Activated T-helper 9 cell treated with anti-CD3 and anti-CD28 coated beads, Interleukin-2, amount 50 U/mL, for 16 hours (primary cell): Measurements from ENCODE around the gene ZNF438.

Source experiments
- DNase-seq: peaks from one replicate; pipeline ENCODE4 v3.0.0-alpha.2; 2020; ENCODE audit warnings: low read depth

Gene ZNF438

DNA sequence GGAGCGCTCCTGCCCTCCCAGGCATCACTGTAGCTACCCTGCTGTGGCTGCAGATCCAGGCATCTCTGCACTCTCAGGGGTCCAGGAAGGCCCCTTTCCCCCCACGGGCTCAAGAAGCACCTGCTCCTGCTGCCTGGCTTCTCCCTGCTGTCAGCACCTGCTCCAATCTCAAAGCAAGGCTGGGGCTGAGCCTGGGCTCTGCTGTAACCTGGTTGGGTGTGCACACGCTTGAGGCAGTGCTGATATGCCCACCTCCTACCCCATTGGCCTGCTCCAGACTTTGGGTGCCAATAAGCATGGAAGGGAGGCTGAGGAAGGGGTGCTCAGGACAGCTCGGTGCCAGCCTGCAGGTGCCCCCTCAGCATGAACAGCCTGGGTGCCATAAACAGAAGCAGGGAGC, 185.0 kb downstream of the ZNF438 start:
- DNase-seq, result no peak

DNA sequence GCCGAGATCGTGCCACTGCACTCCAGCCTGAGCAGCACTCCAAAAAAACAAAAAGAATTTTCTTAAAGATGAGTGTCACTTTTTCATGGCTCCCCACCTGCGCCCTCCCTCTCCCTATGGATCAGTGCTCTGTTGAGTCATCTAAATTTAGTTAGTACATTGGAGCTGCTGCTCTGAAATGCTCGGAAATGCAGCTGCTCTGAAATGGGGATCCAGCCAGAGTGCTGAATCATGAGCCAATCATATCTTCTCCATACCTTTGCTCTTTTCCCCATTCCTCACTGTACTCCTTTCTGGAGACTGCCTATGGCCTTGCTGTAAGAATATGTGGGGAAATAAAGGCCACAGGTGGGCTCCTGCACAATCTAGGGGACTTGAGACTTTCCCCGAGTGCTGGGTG, 188.8 kb downstream of the ZNF438 start:
- no peak for DNase-seq

DNA sequence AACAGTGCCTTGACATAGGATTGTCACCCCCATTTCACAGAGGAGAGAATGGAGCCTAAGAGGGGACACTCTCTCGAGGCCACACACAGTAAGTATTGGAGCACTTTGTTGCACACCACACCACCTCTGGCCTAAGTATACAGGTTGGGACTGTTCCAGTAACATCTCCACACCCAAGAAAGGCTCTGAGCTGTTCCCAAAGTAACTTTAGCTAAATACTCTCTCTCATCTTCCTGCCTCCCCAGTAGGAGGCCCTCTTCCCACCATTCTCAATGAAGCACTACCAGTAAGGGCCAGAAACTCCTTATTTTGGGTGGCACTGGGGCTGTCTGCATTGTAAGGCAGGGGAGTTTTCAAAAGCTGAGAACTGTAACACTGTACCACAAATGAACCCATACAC, 189.5 kb downstream of the ZNF438 start:
- no peak for DNase-seq

DNA sequence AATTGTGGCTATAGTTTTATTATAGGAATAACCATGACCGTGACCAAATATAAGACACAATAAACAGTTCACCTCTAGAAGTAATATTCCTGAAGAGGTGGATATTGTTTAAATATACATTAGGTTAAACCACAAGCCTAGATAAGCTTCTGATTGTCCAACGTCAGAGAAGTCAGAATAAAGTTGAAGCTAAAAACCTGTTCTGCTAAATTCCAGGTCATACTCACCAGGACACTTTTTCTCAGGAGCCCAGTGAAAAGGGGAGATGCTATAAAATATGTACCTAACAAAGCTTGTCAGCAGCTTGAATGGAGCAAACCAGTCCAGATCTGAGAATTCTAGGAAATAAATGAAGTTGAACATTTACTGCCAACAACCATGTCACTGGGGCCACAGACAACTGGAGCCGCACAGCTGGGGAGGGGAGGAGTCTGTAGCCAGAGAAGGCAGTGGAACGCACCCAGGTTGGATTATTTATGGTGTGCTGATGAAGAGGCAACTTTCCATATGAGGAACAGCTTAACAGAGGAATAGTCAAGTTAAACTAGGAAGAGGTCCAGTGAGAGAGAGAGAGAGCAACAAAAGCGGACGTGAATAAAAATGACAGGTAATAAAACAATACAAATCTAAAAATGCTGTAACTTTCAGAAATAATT, 191.1 kb downstream of the ZNF438 start:
- no peak for DNase-seq

DNA sequence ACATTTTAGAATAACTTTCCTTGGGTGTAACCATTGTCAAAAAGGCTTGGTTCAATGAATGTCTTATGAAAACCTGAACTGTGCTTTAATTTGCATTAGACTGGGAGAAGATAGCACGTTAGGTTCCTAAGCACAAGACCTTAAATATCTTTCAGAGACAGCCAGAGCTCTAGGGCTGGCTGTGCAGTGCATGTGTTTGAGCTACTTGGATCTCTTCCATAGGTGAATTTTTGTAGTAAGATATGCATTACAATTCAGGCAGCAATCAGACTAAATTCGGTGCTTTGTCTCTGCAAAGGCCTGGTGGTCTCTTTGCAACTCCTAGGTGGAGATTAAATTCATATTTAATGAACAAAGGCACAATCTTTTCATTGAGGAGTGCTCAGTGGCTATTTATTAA, 192.0 kb downstream of the ZNF438 start:
- DNase-seq, result no peak

DNA sequence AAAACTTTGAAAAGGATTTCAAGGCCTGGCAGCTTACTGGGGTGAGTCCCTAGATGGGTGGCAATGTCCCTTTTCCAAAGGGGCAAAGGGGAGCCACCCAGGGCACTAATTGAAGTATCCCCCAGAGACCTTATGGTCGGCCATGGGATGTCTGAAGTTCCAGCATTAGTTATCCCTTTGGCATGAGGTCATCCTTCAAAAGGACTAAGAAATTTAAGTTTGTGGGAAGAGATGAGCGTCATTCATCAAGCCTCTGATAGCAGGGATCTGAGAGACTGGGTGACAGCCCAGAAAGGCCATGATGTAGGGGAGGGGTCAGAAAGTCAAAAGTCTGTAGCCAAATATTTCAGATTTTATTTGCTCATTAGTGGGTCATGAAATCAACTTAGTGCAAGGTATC, 195.3 kb downstream of the ZNF438 start:
- DNase-seq, result no peak

DNA sequence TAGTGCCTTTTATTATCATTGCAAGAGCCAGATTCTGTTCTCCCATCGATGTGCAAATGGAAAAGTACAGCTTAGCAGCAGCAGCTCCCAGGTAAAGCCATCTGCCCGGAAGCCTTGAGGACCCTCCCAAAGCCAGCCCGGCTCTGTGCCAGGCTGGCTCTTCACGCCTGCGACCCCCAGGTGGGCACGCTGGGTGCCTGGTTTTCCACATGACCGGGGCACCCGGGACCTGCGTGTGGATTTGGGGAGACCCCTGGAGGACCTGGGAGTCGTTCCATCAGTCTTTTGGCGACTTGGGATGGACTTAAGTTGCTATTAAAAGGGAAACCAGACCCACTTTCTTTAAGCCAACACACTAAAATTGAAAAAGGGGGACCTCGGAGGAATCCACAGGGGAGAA, 196.5 kb downstream of the ZNF438 start:
- no peak for DNase-seq

DNA sequence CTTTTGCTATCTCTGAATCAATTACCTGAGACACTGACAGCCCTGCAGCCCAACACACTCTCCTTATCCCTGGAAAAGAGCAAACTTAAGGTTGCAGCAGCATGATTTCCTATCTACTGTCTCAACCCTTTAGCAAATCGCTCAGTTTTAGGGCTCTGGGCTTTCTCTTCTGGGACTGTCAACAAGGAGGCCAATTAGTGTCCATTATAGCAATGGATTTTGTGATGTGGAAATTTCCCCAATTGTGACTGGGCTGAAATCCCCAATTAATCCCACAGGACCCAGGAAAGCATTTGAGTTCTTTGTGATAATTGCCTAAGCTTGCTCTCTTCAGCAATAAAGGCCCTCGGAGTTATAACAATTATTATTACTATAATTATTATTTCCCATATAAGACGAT, 197.0 kb downstream of the ZNF438 start:
- no peak for DNase-seq

DNA sequence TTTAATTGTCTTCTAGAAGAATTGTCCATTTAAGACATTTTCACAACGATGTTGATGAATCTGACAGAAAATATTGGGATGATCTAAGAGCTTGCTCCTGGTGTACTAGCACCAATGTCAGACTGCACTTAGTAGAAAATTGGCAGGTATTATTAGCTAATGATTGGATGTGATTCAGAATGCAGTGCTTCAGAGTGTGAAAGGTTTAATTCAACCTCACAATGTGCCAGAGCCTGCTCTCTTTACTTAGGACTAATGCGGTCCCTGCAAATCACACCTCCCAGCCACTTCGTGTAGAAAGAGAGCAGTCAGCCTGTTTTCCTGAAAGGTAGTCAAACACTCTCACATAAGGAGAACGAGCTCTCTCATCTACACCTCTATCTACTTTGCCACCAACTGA, 197.5 kb downstream of the ZNF438 start:
- no peak for DNase-seq

DNA sequence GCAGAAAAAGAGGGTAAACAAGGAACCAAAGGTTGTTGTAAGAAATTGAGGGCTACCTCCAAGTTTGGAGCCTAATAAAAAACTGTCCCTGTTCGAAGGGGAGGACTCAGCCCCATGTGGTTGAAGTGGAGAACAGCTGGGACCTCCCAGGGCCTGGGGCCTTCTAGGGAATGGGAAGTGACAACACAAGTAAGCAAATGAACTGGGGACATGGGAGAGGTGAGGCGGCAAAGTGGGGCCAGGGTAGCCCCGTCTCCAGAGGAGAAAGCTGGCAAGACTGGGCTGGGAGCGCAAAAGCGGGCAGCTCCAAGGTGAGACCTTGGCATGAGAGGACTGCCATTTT, 198.1 kb downstream of the ZNF438 start:
- DNase-seq, result no peak

DNA sequence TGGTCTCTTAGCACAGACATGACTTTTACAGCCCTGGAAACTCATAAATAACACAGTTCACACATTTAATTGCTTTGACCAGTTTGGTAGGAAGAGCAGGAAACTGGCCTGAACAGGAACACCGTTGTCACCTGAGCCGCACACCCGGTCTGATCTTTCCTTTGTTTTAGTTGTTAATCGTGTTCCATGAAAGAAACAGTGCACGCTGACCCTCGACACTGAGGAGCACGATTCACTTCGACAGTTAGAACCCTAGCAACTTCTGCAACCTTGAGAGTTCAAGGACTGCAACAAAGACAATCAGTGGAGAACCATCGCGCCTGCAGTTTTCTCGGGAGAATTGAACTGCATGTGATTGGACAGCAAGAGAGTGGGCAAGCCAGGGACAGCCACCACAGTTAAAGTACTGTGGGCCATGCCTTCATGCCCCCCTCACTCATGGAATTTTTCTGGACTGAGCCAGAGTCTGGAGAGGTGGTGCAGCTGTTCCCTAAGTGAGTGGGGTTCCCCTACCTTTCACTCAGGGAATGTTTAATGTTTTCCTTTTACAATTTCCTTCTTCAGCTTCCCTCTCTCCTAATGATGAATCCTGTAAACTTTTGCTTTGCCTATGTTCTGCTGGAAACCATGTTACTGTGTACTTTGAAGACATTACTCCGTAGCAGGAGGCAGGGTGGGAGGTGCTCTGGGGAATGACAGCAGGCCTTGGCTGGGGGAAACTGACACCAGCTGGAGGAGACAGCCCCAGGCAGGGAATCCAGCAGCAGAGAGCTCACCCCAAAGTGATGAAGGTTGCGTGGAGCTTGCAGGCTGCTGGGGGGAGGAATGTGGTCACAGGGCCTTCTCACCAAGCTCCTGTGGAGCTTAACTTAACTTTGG, 198.7 kb downstream of the ZNF438 start:
- no peak for DNase-seq

DNA sequence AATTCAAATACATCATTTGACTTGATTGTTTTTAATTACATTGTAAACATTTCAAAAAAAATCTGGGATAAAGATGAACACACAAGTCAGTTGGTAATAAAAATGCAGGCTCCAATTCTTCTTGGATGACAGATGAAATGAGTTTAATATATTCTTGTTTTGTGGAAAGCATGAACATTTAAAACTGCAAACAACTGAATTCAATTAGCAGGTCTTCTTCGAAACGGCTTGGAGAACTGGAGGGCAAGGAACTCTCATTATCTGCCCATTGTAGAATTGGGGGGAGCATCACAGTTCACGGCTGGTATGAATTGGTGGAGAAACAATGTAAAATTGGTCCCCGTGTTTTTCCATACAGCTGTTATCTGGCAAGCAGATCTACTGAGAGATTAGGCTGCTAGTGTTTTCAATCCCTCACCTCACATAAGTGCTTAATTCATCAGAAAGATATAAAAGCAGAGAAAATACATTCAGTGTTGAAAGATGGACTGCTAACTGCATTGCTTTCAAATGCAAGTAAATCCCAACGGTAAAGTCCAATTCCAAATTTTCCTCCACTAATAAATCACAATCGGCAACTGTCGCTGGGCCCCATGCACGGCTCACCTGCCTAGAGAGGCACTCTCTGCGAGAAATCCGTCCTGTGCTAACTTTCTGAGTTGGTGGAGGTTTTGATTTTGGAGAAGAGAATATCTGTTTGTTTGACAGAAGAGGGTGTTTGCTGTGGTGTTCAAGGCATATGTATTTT, 199.5 kb downstream of the ZNF438 start:
- no peak for DNase-seq

DNA sequence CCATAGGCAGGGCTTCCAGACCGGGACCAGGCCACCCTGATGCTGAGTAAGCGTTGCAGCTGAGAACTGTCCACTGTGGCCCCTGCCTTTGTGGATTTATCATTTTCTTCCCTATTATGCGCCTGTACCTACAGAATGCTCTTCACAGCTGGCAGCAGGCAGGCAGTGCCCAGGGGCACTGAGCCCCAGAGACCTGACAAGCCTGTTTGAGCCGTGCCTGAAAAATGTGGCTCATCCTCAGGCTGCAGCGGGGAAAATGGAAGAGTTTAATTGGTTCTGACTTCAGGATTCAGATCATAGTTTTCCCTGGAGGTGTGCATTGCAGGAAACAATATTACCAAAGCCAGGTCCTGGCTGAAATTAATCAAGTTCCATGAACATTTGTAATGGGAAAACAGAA, 200.2 kb downstream of the ZNF438 start:
- DNase-seq, result no peak

DNA sequence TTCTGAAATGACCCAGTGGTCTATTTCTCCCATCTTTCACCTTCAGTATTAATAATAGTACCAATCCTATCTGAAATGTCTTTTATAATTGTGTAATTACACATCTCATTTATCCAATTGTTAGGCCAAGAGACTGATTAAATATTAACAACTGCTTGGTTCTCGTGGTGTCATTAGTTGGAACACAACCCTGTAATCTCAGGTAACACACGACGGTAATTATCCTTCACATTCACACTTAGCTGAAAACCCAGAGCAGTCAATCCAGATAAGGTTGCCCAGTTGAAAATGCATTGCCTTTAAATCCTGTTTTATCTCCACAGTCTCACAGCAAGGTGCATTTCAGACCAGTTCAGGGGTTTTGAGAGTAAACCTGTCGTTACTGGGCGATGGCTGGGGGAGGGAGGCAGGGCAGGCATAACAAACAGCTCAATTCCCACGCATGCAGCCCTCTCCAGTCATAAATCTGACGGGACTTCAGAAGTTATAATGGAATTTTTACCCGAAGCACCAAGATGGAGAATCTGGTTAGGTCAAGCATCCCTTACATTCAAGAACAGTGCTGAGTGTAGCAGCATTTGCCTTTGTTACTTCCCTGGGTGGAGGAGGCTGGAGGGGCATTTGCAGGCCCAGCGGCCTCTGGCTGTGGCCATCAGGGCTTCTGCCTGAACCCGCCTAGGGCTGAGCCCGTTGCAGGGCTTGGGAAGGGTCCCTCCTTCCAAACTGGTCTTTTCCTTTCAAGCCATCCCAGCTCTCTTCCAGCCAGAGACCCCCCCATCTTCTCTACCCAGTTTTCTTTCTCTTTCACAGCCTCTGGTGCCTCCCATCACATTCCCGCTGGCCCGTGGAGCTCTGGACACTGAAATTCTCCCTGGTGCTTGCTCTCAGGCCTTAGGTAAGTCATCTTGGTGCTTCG, 201.1 kb downstream of the ZNF438 start:
- DNase-seq, result no peak

DNA sequence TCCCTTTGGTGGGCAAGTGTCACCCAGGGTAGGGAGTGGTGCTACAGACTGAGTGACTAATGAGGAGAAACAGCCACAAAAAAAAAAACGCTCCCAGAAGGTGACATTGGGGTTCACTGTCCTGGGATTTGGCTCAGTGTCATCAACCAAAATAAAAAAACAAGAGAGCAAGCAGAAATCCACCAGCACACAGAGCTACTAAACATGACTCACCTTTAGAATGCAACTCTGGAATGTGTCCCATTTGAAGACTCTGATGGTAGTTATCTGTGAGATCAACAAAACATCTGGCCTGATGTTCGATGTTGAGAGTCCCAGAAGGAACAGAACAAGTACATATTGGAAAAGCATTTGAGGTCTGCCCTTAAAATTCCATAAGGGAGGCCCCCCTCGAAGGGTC, 201.8 kb downstream of the ZNF438 start:
- no peak for DNase-seq

DNA sequence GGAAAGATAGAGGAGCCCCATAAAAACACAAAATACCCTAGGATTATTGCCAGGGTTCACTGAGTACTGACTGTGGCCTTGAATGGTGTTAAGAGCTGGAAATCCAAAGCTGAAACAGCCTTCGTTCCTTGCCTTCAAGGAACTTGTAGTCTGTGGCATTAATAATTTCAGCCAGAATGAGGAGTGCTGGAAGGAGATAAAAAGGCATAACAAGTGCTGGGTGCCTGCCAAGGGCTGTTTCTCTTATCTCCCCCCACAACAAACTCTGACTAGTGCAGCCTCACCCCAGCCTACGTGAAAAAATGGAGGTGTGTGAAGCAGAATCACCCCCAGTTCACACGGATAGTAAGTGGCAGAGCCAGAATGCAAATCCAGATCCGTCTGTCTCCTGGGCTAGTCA, 203.0 kb downstream of the ZNF438 start:
- DNase-seq, result no peak

DNA sequence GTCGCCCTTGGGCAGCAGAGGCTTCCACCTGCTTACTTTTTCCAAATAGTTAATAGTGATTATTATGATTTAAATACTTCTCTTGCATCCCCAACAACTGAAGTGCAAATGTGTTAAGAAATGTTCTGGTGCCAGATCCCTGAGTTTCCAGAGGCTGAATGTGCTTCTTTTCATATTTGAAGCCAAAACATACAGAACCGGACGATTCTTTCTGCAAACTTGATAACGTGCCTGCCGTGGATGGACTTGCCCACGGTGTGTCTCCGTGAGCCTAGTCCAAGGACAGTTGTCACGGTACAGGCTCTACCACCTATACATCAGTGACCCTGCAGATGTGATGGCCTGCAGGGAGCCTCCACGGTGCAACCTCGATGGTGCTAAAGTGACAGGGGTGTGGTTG, 203.5 kb downstream of the ZNF438 start:
- no peak for DNase-seq

DNA sequence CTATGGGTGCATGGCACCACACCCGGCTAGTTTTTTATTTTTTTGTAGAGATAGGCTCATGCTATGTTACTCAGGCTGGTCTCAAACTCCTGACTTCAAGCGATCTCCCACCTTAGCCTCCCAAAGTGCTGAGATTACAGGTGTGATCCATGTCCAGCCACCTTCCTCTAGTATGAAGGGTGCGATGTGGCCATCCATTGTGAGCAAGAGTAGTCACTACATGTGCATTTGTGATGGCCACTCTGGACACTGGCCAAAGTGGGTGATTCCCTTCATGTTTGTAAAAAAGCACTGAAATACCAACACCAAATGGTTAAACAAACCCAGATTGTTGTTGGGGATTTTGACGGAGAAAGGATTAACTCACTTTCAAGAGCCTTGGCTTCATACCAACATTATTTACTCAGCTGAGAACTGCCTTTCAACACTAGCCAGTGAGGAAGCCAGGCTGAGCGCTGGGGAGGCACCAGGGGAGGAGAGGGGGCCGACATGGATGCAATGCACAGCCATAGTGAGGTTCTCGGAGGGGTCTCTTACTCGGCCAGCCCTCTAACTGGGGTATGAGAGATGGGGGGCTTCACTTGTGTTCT, 204.0 kb downstream of the ZNF438 start:
- no peak for DNase-seq

DNA sequence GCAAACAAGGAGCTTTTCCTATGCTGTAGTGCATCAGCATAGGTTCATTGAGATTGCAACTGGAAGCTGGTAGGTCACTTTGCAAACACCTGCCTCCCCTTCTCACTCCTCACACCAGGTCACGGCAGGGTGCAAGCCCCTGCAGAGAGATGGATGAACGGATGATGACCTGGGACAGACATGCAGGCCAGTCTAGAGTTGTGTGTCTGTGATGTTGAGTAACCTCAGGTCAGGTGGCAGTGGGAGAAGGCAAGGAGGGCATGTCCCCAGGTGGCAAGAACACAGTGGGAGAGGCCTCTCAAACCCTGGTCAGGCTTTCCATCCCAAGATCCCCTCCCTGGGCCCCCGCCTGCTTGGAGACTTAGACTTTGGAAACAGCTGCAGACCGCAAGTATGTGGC, 205.0 kb downstream of the ZNF438 start:
- no peak for DNase-seq

DNA sequence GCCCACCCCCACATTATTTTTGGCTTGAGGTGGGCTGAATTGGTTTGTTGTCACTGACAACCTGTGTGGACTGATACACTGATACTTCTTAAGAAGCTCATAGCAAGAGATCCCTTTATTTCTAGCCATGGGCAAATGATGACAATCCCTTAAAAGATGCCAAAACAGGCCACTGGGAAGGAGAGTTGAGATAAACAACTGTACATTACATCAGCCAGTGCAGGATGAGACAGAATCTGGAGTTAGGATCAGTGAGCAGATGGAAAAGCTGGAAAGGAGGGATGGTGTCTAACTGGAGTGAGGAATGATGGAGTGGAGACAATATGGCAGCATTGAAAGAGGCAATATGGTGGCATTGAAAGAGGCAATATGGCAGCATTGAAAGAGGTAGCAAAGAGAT, 206.2 kb downstream of the ZNF438 start:
- DNase-seq, result no peak

DNA sequence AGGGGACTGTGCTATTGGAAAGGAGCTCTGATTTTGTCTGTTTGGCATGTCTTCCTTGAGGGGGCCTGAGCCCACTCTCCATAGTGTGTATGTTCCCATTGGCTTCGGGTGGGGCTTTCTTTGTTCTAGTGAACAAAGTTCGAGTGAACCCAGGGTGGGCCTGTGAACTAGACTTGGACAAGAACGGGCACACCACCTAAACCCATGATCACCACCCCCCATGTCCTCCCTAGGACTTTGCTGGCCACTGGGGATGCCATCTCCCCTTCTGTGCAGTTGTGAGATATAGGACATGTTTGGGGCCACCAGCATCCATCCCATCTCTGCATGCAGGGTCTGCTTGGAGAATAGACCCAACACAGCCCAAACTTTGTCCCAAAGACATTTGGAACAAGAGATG, 206.6 kb downstream of the ZNF438 start:
- DNase-seq, result no peak

DNA sequence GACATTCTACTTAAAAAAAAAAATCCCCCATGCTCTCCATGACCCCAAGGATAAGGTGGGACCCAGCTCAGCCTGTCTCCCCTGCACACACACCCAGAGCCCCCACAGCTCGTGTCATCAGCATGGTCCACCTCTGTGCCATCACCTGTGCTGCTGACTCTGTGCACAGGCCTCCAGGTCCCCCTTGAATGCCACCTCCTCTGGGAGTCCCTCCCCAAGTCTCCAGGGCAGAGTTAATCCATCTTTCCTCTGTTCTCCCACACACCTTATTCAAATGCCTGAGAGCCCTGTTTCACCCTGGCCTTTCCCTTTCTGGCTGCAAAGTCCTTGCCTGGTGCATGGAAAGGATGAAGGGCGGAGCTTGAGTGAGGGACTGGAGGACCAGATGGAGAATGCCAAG, 208.0 kb downstream of the ZNF438 start:
- DNase-seq, result no peak
